B cell (primary cell): ENCODE results near the gene TMEM213. TPM values are rescaled to one million over a fixed set of nuclear protein-coding genes. Genes with fewer than 3 reads are reported as not detected.

ENCODE experiments used
- ATAC-seq: fragments of 200-7000 bp; cut with Tn5 transposase; one replicate; pipeline ENCODE4 v1.10.0; 2021; ENCODE audit warnings: low read depth, mild to moderate bottlenecking, moderate number of reproducible peaks, moderate library complexity
- CTCF ChIA-PET: fragments of 350-600 bp; sonication (Branson Sonifier 250); formaldehyde crosslinking; loops from one replicate; lab custom pipeline; 2021; ENCODE audit warnings: antibody characterized with exemption, inconsistent platforms; lab: Charles Lee
- POLR2A ChIA-PET: fragments of 350-600 bp; sonication (Branson Sonifier 250); formaldehyde crosslinking; loops from one replicate; lab custom pipeline; 2021; ENCODE audit warnings: antibody characterized with exemption; lab: Charles Lee
- DNase-seq: peaks from one replicate; pipeline ENCODE4 v3.0.0; 2013
- H2AFZ ChIP-seq: 2 replicates; pipeline ENCODE4 v1.6.1; 2012; ENCODE audit warnings: mild to moderate bottlenecking, low read depth, low read length; ENCODE audit not compliant: insufficient read depth, poor library complexity, severe bottlenecking
- H3K27ac ChIP-seq, 2 donors: 1 replicate in 1 of 2; 2 replicates in 1 of 2; pipeline ENCODE4 v1.5.1; 2012 to 2013; ENCODE audit warnings: low read length in 2 of 2, mild to moderate bottlenecking in 2 of 2, moderate library complexity in 1 of 2
- H3K27me3 ChIP-seq, 4 experiments: fragments of 200-600 bp in 1 of 4; sonication (generic) in 1 of 4; replicated peaks in 1 of 4; 1 replicate in 2 of 4; 2 replicates in 2 of 4; pipeline versions ENCODE4 v1.6.1 to v1.7.0; 2013 to 2016; ENCODE audit warnings: low read length in 3 of 4, mild to moderate bottlenecking in 2 of 4, mixed read lengths in 1 of 4, moderate library complexity in 1 of 4; ENCODE audit not compliant: insufficient read depth in 4 of 4, control insufficient read depth in 3 of 4; ENCODE audit errors: control extremely low read depth in 1 of 4
- H3K36me3 ChIP-seq, 2 experiments: replicated peaks in 1 of 2; 1 replicate in 1 of 2; 2 replicates in 1 of 2; pipeline versions ENCODE4 v1.6.1 to v1.7.1; 2013; ENCODE audit warnings: low read length in 1 of 2; ENCODE audit not compliant: insufficient read depth in 2 of 2, control insufficient read depth in 1 of 2; ENCODE audit errors: control extremely low read depth in 1 of 2, extremely low read depth in 1 of 2
- H3K4me1 ChIP-seq, 2 donors: fragments of 200-600 bp in 1 of 2; sonication (generic) in 1 of 2; 1 replicate in 1 of 2; 2 replicates in 1 of 2; pipeline versions ENCODE4 v1.5.1 to v1.6.1; 2013 to 2017; ENCODE audit warnings: low read length in 2 of 2; ENCODE audit not compliant: control insufficient read depth in 2 of 2, insufficient read depth in 2 of 2
- H3K4me2 ChIP-seq: replicated peaks from 2 replicates; pipeline ENCODE3; 2012; ENCODE audit warnings: mild to moderate bottlenecking, low read depth, low read length; ENCODE audit not compliant: poor library complexity, severe bottlenecking
- H3K4me3 ChIP-seq, 5 experiments: fragments of 200-600 bp in 1 of 5; sonication (generic) in 1 of 5; 1 replicate in 3 of 5; 2 replicates in 2 of 5; pipeline versions ENCODE4 v1.5.1 to v1.7.0; 2011 to 2016; ENCODE audit warnings: low read length in 4 of 5, mild to moderate bottlenecking in 4 of 5, low read depth in 2 of 5, control low read depth in 1 of 5, moderate library complexity in 1 of 5; ENCODE audit not compliant: insufficient read depth in 1 of 5; ENCODE audit errors: control extremely low read depth in 1 of 5, extremely low read depth in 1 of 5
- H3K79me2 ChIP-seq: fragments of 200-600 bp; sonication (generic); one replicate; pipeline ENCODE4 v1.6.0; 2016; ENCODE audit warnings: low read length; ENCODE audit not compliant: control insufficient read depth, insufficient read depth
- H3K9ac ChIP-seq: fragments of 200-600 bp; sonication (generic); 2 replicates; pipeline ENCODE4 v1.6.1; 2017; ENCODE audit warnings: mild to moderate bottlenecking, low read length, moderate library complexity
- H3K9me3 ChIP-seq, 3 donors: one replicate each; pipeline versions ENCODE4 v1.6.1 to v1.7.1; 2013; ENCODE audit warnings: low read length in 2 of 3; ENCODE audit not compliant: control insufficient read depth in 2 of 3, insufficient read depth in 1 of 3; ENCODE audit errors: control extremely low read depth in 1 of 3
- H4K20me1 ChIP-seq: 2 replicates; pipeline ENCODE4 v1.6.0; 2012; ENCODE audit warnings: mild to moderate bottlenecking, low read length; ENCODE audit not compliant: insufficient read depth, control insufficient read depth, poor library complexity, severe bottlenecking
- H3K27ac Mint-ChIP-seq: one replicate; pipeline ENCODE4 v1.8.0; 2021; ENCODE audit warnings: mixed read lengths
- H3K27me3 Mint-ChIP-seq: one replicate; pipeline ENCODE4 v1.8.0; 2021; ENCODE audit warnings: mixed read lengths
- H3K4me1 Mint-ChIP-seq: one replicate; pipeline ENCODE4 v1.8.0; 2021; ENCODE audit warnings: mixed read lengths
- H3K4me3 Mint-ChIP-seq: one replicate; pipeline ENCODE4 v1.8.0; 2021; ENCODE audit warnings: mixed read lengths
- H3K9me3 Mint-ChIP-seq: one replicate; pipeline ENCODE4 v1.8.0; 2022; ENCODE audit warnings: mixed read lengths; ENCODE audit not compliant: insufficient read depth
- EZH2 ChIP-seq: IDR thresholded peaks from 2 replicates; pipeline ENCODE4 v1.6.1; 2012; ENCODE audit warnings: borderline replicate concordance, low read depth, mild to moderate bottlenecking, moderate library complexity, low read length; ENCODE audit not compliant: insufficient read depth, poor library complexity, severe bottlenecking
- WGBS: methylation state at CpG from one replicate; pipeline ENCODE4 v1.1.5; 2013; ENCODE audit warnings: missing lambda C conversion rate; ENCODE audit not compliant: insufficient coverage; 5-methylcytosine and 5-hydroxymethylcytosine counted together
- intact Hi-C: fragments of 100-400 bp; cut with micrococcal nuclease; formaldehyde crosslinking; loops from one replicate; pipeline ENCODE4 v1.10.0; 2022
- polyA plus RNA-seq: library from polyadenylated mRNA; depleted of rRNA; stranded (reverse); fragments of >200 nt; gene quantifications from 2 replicates; pipeline ENCODE4 v1.2.3, GENCODE V29; 2012
- total RNA-seq, 2 donors: library from RNA; stranded (reverse); fragments of 120-200 nt in 1 of 2; gene quantifications; 1 replicate in 1 of 2; 2 replicates in 1 of 2; pipeline versions ENCODE4 v1.2.3 to v1.2.4, GENCODE V29; 2013 to 2022
- TF ChIP-seq, protein P1 (sequence below): fragments of 200-600 bp; IDR thresholded peaks from one replicate; pipeline ENCODE4 v1.8.0; 2022; ENCODE audit warnings: antibody characterized with exemption, mild to moderate bottlenecking

TMEM213 gene
- total and polyA plus RNA-seq, 2 donors (not counting 1 experiment from before 2014, with no cell fraction given), result not detected

DNA sequence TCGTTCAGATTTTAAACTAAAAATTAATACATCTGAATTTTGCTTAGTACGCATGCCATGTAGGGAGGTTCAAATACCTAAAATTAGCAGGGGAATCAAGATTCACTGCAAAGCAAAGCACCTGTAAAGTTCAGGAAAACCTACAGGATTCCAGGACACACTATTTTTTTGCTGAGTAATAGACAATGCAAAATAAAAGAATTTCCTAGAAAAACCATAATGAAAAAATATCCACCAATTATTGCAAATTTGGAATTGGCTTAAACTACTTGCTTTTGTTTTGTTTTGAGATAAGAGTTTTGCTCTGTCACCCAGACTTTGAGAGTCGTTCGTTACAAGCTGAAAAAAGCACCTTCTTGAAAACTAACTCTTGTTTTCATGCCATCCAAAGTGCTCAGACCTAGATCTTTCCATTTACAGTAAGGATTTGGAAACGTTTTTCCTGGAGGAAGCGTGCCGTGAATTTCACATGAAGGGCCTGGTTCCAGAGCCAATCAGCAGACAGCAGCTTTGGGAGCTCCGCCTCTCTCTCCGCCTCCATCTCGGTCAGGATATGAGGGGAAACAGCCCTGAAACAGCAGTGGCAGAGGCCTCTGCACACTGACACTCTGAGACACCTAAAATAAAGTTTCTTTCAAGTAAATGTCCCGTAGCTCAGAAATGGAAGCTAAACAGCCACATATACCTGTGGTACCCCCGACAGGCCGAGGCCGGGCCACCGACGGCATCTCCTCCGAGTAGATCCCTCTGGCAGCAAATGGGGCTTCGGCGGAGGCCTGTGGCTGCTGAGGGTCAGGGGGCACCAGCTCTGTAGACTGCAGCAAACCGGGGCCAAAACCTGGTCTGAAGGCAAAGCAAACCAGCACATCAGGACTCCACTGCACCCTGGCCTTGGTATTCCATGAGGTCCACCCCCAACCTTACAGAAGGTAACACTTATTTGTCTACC is 46.1 kb downstream of the TMEM213 start:
- H3K27me3 Mint-ChIP-seq, result no peaks in the 10 kb centered on the region
- Histone ChIP-seq H3K9ac (no peak overlapping the region), H4K20me1 (no peaks in the 10 kb centered on the region), H3K27ac (no peak overlapping the region), H3K27me3 (no peaks in the 10 kb centered on the region), H3K36me3 (no peaks in the 10 kb centered on the region), H3K9me3 (no peaks in the 10 kb centered on the region), H3K4me3 (no peak overlapping the region), H3K79me2 (no peaks in the 10 kb centered on the region), H2AFZ (no peak overlapping the region), H3K4me2 (no peak overlapping the region), H3K4me1 (no peaks in the 10 kb centered on the region)
- no peaks in the 10 kb centered on the region for H3K4me1 Mint-ChIP-seq
- no peaks in the 10 kb centered on the region for H3K9me3 Mint-ChIP-seq
- ChIA-PET CTCF (no interaction called here), POLR2A (no interaction called here)
- WGBS, result 98% methylated on average over 15 of the region's 20 CpGs
- no peak overlapping the region for H3K27ac Mint-ChIP-seq
- DNase-seq (no peak), ATAC-seq (no peak)
- H3K4me3 Mint-ChIP-seq, result no peak overlapping the region
- TF ChIP-seq, protein P1, sequence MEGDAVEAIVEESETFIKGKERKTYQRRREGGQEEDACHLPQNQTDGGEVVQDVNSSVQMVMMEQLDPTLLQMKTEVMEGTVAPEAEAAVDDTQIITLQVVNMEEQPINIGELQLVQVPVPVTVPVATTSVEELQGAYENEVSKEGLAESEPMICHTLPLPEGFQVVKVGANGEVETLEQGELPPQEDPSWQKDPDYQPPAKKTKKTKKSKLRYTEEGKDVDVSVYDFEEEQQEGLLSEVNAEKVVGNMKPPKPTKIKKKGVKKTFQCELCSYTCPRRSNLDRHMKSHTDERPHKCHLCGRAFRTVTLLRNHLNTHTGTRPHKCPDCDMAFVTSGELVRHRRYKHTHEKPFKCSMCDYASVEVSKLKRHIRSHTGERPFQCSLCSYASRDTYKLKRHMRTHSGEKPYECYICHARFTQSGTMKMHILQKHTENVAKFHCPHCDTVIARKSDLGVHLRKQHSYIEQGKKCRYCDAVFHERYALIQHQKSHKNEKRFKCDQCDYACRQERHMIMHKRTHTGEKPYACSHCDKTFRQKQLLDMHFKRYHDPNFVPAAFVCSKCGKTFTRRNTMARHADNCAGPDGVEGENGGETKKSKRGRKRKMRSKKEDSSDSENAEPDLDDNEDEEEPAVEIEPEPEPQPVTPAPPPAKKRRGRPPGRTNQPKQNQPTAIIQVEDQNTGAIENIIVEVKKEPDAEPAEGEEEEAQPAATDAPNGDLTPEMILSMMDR, result no peak
- no peak for TF ChIP-seq EZH2
- intact Hi-C loops, result no loop called here

DNA sequence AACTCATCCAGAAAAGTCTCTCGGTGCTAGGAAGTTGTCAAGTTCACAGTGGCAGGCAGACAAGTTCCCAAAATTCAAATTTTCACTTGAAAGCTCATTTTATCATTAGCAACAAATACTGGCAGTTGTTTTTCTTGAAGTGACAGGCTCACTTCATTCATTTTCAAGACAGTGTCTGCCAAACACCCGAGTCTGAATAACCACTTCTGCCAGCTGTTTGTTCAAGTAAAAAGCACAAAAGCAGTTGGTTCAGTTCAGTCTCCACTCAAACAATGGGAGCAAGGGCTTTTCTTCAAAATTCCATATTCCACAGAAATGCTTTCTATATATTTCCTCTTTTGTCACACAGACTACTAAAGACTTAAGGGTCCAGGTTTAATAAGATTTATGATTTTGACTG is 47.9 kb downstream of the TMEM213 start:
- ChIA-PET POLR2A (no interaction called here), CTCF (no interaction called here)
- 50% methylated on average over 2 of the region's 2 CpGs for WGBS
- Mint-ChIP-seq H3K27me3 (no peaks in the 10 kb centered on the region), H3K9me3 (peaks cover 3% of the 10 kb centered on the region), H3K4me1 (no peaks in the 10 kb centered on the region), H3K27ac (no peak overlapping the region), H3K4me3 (no peak overlapping the region)
- Histone ChIP-seq H3K79me2 (no peaks in the 10 kb centered on the region), H3K9me3 (no peaks in the 10 kb centered on the region), H3K27me3 (no peaks in the 10 kb centered on the region), H3K36me3 (no peaks in the 10 kb centered on the region), H3K4me1 (no peaks in the 10 kb centered on the region), H3K9ac (no peak overlapping the region), H3K4me3 (no peak overlapping the region), H3K27ac (no peak overlapping the region), H3K4me2 (no peak overlapping the region), H2AFZ (no peak overlapping the region), H4K20me1 (no peaks in the 10 kb centered on the region)
- TF ChIP-seq, protein P1, result no peak
- no peak for TF ChIP-seq EZH2
- no peak for DNase-seq
- intact Hi-C loops, result no loop called here
- ATAC-seq, result no peak
